AG10803 (cell line): ENCODE results near the gene LY86.

Experiments used
- DNase-seq: peaks from one replicate; pipeline ENCODE4 v3.0.0; 2010; ENCODE audit warnings: low read depth
- H3K4me3 ChIP-seq: 2 replicates; pipeline ENCODE4 v1.5.1; 2011; ENCODE audit warnings: mild to moderate bottlenecking, low read length, control low read depth
- TF ChIP-seq, protein P1 (sequence below): conservative IDR thresholded peaks from 2 replicates; pipeline ENCODE4 v1.5.1; 2011; ENCODE audit warnings: mild to moderate bottlenecking, low read length, control low read depth, inconsistent platforms

LY86 gene

DNA sequence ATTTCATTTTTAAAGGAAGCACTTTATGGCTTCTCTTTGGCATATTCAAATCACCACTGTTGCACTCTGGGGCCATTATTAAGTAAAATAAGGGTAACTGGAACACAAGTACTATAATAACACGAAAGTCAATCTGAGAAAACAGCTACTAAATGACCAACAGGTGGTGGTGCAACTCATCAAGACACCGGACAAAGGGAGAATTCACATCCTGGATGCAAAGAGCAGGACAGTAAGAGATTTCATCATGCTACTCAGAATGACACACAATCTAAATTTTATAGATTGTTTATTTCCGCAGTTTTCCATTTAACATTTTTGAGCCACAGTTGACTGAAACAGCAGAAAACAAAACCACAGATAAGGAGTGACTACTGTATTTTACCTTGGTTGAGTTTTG is 27.6 kb upstream of the LY86 start:
- no peak for DNase-seq
- TF ChIP-seq, protein P1, sequence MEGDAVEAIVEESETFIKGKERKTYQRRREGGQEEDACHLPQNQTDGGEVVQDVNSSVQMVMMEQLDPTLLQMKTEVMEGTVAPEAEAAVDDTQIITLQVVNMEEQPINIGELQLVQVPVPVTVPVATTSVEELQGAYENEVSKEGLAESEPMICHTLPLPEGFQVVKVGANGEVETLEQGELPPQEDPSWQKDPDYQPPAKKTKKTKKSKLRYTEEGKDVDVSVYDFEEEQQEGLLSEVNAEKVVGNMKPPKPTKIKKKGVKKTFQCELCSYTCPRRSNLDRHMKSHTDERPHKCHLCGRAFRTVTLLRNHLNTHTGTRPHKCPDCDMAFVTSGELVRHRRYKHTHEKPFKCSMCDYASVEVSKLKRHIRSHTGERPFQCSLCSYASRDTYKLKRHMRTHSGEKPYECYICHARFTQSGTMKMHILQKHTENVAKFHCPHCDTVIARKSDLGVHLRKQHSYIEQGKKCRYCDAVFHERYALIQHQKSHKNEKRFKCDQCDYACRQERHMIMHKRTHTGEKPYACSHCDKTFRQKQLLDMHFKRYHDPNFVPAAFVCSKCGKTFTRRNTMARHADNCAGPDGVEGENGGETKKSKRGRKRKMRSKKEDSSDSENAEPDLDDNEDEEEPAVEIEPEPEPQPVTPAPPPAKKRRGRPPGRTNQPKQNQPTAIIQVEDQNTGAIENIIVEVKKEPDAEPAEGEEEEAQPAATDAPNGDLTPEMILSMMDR, result no peak
- no peak overlapping the region for H3K4me3 ChIP-seq

DNA sequence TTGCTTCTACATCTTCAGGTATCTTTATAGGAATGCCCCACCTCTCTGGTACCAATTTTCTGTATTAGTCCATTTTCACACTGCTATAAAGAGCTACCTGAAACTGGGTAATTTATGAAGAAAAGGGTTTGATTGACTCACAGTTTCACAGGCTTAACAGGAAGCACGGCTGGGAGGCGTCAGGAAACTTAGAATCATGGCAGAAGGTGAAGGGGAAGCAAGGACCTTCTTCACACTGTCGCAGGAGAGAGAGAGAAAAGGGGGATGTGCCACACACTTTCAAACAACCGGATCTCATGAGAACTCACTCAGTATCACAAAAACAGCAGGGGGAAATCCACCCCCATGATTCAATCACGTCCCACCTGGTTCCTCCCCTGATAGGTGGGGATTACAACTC is 24.4 kb upstream of the LY86 start:
- TF ChIP-seq, protein P1, result no peak
- H3K4me3 ChIP-seq, result no peak overlapping the region
- no peak for DNase-seq

DNA sequence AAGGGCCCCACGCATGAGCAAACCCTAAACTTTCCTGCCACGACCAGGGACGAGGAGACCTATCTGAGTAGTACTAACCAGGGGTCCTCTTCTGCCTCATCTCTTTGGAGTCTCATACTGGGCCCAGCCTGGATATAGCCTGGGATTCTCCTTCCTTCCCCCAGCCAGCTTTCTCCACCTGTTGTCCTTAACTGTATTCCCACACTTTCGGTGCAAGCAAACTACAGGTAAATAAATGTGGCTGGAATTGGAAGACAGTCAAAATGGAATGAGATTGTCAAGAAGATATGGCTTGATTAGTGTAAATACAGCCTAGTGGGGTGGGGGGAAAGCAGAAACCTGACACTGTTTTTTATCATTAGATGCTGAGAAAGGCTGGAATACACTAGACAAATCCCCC is 23.5 kb upstream of the LY86 start:
- no peak overlapping the region for H3K4me3 ChIP-seq
- no peak for DNase-seq
- TF ChIP-seq, protein P1, result no peak

DNA sequence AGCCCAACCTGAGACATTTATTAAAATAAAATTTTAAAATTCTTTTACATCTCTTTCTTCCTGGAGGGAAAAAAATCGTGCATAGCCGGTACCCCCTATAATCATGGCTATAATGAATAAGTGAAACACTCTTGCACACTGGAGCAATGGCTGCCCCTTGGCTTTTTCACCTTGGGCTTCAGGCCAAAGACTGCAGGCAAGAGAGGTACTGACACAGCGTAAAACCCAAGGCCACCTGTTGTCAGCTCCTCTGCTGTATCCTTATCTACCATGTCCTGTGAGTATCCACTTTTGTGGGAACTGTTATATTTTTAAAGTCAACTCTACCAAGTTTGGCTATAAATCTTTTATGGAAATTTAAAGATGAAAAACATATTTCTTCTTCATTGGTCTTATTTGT is 23.0 kb upstream of the LY86 start:
- no peak for DNase-seq
- no peak overlapping the region for H3K4me3 ChIP-seq
- TF ChIP-seq, protein P1, result no peak

DNA sequence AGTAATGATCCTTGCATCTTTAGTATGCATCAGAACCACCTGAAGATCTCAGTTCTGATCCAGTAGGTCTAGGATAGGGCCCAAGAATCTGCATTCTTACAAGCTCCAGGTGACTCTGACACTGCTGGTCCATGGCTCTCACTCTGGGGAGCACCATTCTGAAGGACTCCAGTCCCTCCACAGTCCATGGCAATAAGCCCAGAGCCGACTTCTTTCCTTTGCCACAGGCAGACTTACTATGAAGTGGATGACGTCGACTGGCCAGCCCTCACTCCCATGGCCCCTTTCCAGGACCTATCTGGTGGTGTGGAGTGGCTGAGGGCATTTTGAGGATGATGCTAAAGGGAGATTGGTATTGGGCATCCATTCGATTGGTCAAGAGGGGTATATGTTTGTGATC is 21.8 kb upstream of the LY86 start:
- no peak overlapping the region for H3K4me3 ChIP-seq
- no peak for DNase-seq
- TF ChIP-seq, protein P1, result no peak

DNA sequence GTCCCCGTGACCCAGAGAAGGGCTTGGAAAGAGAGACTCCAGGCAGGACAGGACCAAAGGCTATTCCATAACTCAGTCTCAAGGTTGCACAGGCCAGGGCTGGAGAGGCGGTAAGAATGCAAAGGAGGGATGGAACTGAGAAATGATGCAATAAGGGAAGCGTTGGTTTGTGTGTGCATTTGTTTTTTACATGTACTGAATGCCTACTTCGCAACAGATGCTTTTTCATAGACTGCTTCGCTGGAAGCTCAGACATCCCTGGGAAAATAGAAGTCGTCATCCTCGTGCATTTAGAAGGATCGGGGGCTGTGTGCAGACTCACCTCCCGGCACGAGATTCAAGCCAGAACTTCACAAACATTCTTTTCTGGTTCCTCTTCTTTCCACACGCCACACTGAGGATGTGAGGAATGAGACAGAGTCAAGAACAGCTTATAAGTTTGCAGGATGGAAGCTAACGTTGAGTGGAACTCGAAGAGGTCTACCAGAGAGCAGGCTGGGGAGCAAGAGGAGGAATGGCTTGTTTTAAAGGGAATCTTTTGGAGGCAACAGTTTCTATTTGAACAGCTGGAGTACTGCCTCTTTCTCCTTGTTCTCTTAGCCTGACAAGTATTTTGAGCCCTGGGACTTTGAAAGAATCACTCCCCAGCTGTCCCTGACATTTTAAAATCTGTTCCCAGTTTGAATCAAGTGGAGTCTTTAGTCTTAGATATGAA is 19.3 kb upstream of the LY86 start:
- TF ChIP-seq, protein P1, result no peak
- DNase-seq, result no peak
- no peak overlapping the region for H3K4me3 ChIP-seq

DNA sequence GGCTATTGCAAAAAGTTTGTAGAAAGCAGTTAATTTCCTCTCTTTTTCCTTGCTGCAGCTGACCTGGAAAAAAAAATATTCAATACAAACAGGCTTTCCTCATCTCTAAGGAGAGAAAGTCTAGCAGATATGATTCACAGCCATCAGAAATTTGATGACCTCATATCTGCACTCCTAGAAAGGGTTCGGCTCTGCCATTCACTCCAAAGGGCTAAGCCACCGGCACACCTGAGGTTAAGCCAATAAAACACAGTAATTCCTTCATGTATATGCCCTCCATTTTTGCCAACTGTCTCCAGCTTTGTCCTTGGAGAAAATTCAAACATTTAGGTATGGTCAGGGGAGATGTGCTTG is 18.7 kb upstream of the LY86 start:
- no peak overlapping the region for H3K4me3 ChIP-seq
- TF ChIP-seq, protein P1, result no peak
- DNase-seq, result no peak
